OCI-LY7 (cell line): ENCODE results near the gene ZNF337.

Experiments used
- EZH2phosphoT487 ChIP-seq: fragments of 200-600 bp; sonication (generic); IDR thresholded peaks from 2 replicates; pipeline ENCODE4 v1.6.1; 2018; ENCODE audit warnings: low read depth, borderline replicate concordance, mild to moderate bottlenecking, mixed run types, antibody characterized with exemption, low read length, moderate library complexity, mixed read lengths
- TF ChIP-seq, protein P1 (sequence below): fragments of 200-600 bp; sonication (generic); conservative IDR thresholded peaks from 2 replicates; pipeline ENCODE4 v1.5.1; 2014; ENCODE audit warnings: mild to moderate bottlenecking, antibody characterized with exemption, low read length, moderate library complexity, mixed read lengths

DNA sequence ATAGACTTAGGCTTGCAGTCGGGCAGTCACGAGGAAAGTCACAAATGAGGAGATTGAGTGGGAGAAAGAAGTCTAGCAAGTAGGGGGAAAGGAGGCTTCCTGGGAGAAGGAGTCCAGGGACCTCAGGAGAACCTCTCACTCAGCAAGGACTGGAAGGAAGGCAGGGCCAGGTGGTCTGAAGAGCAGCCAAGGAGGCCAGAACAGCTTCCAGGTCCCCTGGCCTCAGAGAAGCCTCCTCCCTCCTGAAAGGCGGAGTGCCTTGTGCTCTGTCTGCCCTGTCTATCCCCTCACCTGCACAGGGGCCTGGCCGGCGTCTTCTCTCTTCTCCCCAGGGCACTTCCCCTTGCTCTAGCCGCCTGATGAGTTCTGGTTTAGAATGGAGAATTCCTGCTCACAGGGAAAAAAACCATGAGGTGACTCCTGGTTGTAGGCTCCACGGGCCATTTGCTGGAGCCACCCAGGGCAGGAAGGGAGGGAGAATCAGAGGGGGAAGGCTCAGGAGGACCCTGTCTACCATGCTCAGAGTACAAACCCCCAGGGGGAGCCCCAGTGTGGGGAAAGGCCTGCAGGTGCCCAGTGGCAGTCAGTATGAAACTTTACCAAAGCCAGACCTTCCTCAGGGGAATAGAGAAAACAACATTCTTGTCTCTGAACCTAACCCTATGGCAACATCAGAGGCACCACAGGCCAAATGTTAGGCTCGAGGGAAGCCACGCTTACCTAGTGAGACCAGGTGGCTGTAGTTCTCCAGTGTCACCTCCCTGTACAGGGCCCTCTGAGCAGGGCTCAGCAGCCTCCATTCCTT is 11.2 kb downstream of the ZNF337 start:
- TF ChIP-seq, protein P1, sequence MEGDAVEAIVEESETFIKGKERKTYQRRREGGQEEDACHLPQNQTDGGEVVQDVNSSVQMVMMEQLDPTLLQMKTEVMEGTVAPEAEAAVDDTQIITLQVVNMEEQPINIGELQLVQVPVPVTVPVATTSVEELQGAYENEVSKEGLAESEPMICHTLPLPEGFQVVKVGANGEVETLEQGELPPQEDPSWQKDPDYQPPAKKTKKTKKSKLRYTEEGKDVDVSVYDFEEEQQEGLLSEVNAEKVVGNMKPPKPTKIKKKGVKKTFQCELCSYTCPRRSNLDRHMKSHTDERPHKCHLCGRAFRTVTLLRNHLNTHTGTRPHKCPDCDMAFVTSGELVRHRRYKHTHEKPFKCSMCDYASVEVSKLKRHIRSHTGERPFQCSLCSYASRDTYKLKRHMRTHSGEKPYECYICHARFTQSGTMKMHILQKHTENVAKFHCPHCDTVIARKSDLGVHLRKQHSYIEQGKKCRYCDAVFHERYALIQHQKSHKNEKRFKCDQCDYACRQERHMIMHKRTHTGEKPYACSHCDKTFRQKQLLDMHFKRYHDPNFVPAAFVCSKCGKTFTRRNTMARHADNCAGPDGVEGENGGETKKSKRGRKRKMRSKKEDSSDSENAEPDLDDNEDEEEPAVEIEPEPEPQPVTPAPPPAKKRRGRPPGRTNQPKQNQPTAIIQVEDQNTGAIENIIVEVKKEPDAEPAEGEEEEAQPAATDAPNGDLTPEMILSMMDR = no peak; the same call in 1 of the 2 replicates
- TF ChIP-seq EZH2phosphoT487 = no peak
